SIG-M5 treated with dmso at 0.1 percent for 504 hours (cell line): ENCODE results near the gene OR2L8.
"Not testable (repeated sequence)": the region's sequence is repeated elsewhere in the genome, so short reads cannot be mapped to it uniquely, and the experiment has no call there.

Experiments
- DNase-seq: peaks from one replicate; lab custom pipeline; 2025; ENCODE audit not compliant: unreplicated experiment; lab: John Stamatoyannopoulos, UW

The OR2L8 gene, protein sequence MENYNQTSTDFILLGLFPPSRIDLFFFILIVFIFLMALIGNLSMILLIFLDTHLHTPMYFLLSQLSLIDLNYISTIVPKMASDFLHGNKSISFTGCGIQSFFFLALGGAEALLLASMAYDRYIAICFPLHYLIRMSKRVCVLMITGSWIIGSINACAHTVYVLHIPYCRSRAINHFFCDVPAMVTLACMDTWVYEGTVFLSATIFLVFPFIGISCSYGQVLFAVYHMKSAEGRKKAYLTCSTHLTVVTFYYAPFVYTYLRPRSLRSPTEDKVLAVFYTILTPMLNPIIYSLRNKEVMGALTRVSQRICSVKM

DNA sequence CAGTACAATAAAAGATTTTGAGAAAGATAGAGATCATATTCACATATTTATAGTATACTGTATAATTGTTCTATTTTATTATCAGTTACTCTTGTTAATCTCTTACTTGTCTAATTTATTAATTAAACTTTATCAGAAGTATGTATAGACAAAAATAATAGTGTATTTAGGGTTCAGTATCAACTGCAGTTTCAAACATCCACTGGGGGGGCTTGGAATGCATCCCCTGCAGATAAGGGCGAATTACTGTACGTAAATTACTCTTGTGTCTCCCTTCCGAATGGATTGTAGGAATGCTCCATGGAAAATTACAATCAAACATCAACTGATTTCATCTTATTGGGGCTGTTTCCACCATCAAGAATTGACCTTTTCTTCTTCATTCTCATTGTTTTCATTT, at the start of gene OR2L8:
Gene OR2L8 (plus strand): TSS at position 301 of the 400 bp plus-strand sequence. CDS start 0 bp downstream, at position 301.
- no peak for DNase-seq

DNA sequence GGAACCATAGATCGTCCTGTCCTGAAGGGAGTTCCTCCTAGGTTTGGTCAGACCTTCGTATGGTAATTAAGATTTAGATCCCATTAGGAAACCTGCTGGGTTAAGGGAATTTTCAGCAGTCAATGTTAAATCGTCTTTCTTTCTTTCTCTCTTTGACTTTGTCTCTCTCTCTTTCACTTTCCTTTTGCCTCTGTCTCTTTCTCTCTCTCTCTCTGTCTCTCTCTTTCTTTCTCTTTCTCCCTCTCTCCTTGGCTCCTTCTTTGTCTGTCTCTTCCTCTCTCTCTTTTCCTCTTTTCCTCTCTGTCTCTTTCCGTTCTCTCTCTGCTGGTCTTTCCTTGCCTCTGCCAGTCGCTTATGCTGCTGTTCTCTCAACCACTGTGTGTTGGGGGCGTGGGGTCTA, 44.5 kb upstream of the OR2L8 start:
- no peak for DNase-seq

DNA sequence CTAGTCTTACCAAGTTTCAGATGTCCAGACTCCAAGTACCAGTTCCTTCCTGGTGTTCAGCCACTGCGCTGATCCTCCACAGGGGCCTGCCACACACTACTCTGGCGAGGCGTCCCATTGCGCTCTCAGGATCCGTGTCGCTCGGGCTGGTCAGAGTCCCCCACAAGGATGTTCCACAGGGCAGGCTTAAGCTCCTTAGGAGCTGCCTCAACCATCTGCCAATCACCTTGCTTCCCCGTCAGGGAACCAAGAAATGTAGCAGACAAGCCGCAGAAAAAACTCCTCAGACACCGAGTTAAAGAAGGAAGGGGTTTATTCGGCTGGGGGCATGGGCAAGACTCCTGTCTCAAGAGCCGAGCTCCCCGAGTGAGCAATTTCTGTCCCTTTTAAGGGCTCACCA, 43.5 kb upstream of the OR2L8 start:
- no peak for DNase-seq

DNA sequence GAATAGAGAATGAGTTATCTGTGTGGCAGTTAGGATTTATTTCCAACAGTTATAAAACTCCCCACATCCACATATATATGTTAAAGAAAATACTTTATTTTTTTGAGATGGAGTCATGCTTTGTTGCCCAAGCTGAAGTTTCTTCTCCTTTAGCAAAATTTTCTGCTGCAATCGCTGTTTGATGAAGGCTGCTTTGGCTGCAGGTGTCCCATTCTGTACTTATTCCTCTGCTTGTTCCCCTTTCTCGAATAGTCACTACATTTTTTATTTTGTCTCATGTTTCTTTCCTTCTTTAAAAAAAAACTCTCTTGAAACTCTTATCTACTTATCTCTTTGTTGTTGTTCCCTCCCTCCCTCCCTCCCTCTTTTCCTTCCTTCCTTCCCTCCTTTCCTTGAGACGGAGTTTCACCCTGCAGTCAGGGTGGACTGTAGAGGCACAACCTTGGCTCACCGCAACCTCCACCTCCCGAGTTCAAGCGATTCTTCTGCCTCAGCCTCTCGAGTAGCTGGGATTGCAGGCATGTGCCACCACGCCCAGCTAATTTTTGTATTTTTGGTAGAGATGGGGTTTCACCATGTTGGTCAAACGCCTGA, 42.7 kb upstream of the OR2L8 start:
- no peak for DNase-seq

DNA sequence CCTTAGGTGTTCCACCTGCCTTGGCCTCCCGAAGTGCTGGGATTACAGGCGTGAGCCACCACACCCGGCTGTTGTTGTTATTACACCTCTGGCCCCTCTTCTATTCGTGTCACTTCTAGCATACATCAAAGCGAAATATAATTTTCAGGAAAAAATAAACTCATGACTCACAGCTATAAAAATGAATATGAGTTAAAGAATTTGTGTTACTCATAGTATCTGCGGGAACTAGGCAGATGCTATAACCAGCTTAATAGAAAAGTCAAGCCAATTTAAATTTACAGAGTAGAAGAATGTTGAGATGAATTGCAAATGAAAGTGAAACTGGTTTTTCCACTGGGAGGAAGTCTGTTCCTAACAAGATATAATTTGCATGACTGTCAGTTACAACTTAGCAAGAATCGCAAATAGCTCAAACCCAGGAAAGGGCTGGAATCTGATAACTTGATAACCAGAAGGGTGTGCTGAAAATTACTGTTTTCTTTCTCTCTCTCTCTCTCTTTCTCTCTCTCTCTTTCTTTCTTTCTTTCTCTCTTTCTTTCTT, 42.1 kb upstream of the OR2L8 start:
- DNase-seq: peak; percentile 39

DNA sequence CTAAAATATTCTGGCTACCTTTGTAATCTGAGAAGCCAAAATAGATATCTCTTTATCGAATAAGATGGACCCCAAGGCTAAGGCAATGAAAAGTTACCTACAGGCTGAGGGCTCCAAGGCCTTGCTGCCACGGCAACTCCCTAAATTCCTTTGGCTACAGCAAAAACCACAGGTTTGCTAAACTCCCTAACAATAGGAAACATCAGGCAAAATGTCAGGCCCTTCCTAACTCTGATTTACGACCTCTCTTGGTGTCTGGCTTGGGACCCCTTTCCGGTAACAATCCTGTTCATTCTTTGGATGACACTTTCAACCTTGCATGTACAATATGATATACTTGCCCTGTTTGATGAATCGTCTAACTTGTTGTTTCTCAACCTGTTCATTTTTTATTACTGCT, 39.9 kb upstream of the OR2L8 start:
- DNase-seq: no peak

DNA sequence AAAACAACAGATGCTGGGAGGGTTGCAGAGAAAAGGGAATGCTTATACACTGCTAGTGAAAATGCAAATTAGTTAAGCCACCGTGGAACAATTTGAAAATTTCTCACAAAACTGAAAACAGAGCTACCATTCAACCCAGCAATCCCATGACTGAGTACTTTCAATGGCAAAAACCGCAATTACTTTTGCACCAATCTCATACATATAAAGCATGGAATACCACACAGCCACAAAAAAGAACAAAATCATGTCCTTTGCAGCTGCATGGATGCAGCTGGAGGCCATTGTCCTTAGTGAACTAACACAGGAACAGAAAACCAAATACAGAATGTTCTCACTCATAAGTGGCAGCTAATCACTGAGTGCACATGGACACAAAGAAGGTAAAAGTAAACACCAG, 34.9 kb upstream of the OR2L8 start:
- no peak for DNase-seq

DNA sequence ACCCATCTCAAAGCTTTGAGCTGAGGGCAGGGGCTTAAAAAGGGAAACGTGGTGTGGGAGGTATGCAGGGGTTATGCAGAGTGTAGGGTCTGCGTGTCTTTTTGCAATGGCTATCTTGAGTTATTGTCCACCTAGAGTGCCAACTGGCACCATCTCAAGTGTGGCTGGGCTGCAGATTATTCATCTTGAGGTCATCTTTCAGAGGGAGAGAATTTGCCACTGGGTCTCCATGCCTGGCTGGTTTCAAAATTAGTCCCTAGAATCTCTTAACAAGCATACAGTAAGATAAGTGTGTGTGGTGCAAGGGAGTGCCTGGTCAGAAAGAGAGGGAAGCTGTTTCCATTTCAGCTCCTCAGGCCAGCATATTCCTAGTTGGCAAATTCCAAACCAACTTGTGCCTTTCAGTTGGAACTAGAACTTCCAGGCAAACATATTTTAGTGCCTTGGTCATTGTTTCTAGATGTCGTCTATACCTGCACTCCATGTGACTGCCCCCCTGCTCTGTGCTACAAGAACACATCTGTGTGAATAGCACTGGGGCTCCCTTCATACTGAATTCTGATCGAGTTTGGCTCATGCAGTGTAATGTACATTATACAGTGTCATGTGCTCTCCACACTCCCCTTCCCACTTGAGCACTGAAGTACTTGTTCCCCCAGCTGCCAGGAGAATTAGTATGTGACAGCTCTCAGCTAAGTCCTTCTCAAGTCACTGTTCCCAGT, 33.6 kb upstream of the OR2L8 start:
- no peak for DNase-seq

DNA sequence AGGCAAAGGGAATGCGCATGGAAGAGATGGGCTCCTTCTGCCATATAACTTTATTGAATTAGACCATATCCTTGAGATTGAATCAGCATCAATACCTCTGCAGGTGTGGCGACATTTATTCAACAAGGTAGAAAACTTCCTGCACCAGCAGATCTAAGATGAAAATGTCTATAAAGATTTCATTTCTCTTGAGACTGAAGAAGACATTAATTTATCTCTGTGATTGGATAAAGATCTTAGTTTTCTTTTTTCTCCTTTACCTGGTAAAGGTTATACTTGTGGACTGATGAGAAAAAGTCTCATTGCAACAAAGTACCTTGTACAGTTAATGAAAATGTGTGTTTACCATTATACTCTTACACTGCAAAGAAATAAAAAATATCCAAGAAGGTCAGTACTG, 28.7 kb upstream of the OR2L8 start, which contains the start of gene OR2T8:
Gene OR2T8 (plus strand): TSS at position 301 of the 400 bp plus-strand sequence. CDS start 766 bp downstream, outside the sequence.
- no peak for DNase-seq

DNA sequence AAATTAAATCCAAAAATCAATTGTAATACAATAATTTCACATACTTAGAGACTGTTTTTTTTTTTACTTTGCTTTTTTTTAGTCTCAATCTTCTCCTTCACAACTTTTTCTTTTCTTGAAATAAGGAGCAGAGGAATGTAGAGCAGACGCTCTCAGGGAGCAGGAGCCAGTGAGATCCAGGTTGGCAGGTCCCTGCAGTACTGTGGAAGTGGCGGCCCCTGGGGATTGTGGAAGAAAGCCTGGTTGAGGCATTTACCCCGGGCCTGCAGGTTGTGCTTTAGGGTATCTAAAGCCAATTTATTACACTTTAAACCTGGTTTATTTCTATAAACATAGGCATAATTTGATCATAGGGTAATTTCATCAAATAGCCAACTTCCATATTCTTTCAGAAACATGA, 24.7 kb upstream of the OR2L8 start:
- no peak for DNase-seq

DNA sequence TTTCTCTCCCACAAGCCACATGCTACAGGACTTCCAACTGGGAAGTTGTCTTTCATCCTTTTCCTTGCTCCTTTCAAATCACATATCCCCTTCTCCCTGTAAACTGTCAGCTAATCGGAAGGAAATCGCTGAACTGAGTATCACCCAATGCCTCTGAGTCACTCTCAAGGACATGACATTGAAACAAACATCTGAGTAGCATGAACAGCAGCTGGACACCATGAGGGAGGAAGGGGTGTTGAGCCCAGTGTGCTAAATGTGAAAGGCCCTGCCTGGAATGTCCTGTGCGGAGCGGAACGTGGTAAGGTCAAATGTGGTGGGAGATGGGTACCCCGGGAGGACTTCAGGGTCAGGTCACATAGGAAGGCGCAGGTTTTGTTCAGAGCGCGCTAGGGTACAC, 23.8 kb upstream of the OR2L8 start, which contains the start of gene OR2AJ1:
Gene OR2AJ1 (plus strand): TSS at position 22 of the 400 bp plus-strand sequence. CDS start 8,880 bp downstream, outside the sequence.
- DNase-seq: no peak

DNA sequence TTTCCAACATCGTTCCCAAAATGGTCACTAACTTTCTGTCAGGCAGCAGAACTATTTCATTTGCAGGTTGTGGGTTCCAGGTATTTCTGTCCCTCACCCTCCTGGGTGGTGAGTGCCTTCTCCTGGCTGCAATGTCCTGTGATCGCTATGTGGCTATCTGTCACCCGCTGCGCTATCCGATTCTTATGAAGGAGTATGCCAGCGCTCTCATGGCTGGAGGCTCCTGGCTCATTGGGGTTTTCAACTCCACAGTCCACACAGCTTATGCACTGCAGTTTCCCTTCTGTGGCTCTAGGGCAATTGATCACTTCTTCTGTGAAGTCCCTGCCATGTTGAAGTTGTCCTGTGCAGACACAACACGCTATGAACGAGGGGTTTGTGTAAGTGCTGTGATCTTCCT, 14.7 kb upstream of the OR2L8 start:
- no peak for DNase-seq

DNA sequence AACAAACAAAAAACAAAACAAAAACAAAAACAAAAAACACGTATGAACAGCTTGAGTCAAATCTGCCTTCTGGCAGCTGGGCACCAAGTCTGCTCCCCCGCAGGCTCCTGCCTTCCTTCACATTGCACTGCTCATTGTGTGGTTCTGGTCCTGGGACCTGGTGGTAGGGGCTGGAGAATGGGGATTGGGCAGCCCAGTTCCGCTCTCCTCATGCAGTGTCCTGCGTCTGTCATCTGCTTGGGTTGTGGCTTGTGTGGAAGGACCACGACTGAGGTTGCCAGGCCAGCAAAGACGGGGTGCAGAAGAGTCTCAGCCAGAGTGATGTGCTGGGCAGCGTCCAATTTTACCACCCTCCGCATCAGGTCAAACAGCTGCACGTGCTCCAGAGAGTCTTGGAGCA, 12.9 kb upstream of the OR2L8 start:
- DNase-seq: no peak

DNA sequence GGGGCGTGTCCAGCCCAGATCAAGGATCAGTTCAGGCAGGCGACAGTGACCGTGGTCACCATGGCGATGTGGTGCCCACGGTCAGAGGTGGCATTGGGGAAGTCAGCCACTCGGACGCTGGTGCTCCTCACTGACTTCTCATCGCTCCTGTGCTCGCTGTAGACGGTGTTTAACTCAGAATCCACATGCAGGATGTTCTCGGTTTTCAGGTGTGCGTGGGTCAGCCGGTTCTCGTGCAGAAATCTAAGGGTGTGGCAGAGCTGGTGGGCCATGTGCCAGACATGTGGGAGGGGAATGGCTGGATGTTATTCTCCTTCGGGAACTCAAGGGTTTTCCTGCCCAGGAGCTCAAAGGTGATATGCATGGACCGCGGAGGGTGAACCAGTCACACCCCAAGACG, 12.2 kb upstream of the OR2L8 start:
- no peak for DNase-seq

DNA sequence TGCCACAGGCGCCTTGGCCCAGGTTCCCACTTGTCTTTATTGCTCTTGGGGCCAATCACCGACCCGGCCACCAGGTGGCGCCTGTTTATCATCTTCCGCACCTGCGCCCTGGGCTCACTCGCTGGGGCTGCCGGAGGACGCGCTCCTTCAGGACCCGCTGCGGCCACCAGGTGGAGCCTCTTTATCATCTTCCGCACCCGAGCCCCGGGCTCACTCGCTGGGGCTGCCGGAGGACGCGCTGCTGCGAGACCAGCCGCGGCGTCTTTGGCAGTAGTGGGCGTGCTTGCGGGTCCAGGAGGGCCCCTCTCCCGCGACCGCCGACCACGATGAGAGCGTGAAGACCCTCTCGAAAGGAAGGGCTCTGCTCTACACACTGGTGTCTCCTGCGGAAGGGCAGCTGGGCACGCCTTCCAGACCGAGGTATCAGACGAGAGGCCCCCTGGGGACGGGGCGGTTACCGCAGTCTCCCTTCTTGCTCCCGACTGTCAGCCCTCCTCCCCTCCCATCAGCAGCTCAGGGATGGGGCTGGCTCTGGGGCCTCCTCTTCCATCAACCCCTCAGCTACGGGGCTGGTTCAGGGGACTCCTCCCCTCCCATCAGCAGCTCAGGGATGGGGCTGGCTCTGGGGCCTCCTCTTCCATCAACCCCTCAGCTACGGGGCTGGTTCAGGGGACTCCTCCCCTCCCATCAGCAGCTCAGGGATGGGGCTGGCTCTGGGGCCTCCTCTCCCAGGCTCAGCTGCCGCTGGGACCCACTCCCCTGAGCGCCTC, 11.5 kb upstream of the OR2L8 start:
- DNase-seq: not testable (repeated sequence)

DNA sequence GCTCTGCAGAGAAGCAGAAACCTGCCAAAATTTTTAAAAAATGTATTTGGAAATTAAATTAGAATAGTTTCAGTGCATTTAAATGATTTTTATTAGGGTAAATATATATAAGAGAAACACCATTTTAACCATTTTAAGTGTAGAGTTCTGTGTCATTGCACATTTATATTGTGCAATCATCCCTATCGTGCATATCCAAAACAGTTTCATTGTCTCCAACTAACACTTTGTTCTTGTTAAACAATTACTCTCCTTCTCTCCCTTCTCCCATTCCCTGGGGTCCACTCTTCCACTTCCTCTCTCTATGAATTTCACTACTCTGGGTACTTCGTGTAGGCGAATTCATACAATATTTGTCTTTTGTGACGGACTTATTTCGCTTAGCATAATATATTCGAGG, 6.0 kb upstream of the OR2L8 start:
- DNase-seq: no peak

DNA sequence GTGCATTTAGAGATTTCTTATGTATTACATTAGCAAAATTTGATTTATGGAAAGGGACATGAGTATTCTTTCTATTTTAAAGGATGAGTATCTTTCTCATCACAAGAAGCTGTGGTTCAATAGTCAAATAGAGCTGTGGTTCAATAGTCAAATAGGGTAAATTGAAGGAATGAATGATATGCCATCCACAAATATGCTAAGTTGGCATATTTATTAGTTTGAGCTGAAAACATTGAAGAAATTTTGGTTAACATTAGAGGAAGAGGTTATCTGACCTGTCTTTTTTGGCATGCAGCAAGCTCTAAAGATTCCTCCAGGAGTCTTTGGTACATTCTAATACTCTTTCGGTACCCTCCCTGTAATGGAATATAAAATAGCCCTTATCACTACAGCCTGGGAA, 4.8 kb downstream of the OR2L8 start:
- DNase-seq: no peak

DNA sequence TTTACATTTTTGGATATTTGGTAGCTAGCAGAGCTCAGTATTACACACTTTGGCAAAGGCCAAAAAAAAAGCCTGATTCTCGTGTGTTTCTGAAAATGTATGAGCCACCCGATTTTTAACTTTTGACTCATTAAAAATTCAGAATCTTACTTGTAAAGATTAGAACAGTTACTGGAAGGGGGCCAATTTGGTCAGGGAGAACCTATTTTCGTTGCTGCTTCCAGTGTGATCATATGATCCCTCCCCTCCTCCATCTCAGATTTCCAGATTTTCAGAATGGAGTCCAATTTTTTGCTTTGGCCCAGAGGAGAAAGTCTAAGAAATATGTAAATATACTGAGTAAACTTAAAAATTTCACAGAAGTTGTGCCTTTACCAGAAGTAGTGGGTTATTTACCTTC, 13.1 kb downstream of the OR2L8 start:
- DNase-seq: no peak

DNA sequence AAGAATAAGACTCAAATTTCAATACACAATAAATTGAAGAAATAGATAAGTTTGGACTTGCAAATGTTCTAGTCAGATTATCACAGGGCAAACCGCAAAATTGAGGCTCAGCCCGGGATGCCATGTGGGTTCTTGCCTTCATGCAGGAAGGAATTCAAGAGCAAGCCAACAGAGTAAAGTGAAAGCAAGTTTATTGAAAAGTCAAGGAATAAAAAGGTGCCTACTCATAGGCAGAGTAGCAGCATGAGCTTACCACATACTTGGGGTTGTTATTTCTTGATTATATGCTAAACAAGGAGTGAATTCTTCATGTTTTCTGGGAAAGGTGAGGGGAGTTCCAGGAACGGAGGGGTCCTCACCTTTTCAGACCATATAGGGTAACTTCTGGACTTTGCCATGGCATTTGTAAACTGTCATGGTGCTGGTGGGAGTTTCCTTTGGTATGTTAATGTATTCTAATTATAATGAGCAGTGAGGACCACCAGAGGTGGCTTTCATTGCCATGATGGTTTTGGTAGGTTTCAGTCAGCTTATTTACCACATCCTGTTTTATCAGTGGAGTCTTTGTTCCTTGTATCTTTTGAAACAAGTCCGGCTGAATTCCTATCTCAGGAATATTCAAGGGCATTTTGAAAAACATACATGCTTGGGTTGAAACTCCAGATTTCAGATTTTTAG, 14.4 kb downstream of the OR2L8 start:
- DNase-seq: no peak

DNA sequence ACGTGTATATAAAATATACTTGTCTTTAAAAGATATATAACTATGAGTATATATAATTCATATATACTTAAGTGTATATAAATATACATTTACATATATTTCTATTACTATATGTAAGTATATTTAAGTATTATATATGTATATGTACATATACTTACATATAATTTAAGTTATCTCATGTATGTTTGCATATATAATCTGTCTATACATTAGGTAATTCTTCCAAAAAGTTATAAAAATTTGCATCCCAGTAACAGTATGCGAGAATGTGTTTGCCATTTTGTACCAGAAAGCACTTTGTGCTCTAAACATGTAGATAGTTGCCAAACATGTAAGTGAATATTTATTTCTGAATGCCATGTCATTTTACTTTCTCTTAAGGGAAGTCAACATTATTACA, 16.3 kb downstream of the OR2L8 start, which contains the start of gene OR2AK2:
Gene OR2AK2 (plus strand): TSS at position 301 of the 400 bp plus-strand sequence. CDS start 144 bp downstream, outside the sequence.
- no peak for DNase-seq
